Ishikawa (cell line): ENCODE data around the gene MYO7A.

Experiments
- CREB1 ChIP-seq: IDR thresholded peaks from 2 replicates; pipeline ENCODE4 v1.6.1; 2012; ENCODE audit warnings: low read depth
- EP300 ChIP-seq: IDR thresholded peaks from 2 replicates; pipeline ENCODE4 v1.6.1; 2012; ENCODE audit warnings: borderline replicate concordance
- YY1 ChIP-seq: IDR thresholded peaks from 2 replicates; pipeline ENCODE4 v1.6.1; 2012; ENCODE audit warnings: low read depth
- TF ChIP-seq, protein P1 (sequence below): IDR thresholded peaks from 2 replicates; pipeline ENCODE4 v1.6.1; 2012
- TF ChIP-seq, protein P2 (sequence below): IDR thresholded peaks from 2 replicates; pipeline ENCODE4 v1.6.1; 2012; ENCODE audit warnings: low read depth, mild to moderate bottlenecking

DNA sequence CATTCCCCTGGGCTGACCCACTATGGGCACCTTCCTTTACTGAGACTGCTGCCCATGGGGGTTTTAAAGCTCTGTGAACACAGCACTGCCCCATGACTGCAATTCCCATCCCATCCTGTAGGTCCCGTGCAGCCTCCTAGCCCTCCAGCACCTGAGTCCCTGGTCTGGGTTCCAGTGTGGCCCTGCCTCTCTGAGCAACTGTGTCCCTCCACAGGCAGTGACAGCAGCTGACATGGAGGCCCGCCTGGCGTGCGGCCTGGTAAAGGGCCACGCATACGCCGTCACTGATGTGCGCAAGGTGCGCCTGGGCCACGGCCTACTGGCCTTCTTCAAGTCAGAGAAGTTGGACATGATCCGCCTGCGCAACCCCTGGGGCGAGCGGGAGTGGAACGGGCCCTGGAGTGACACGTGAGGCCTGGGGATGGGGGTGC is 12.8 kb upstream of the MYO7A start:
- TF ChIP-seq, protein P1, sequence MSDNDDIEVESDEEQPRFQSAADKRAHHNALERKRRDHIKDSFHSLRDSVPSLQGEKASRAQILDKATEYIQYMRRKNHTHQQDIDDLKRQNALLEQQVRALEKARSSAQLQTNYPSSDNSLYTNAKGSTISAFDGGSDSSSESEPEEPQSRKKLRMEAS, result no peak
- TF ChIP-seq CREB1 (no peak), YY1 (no peak), EP300 (no peak)
- TF ChIP-seq, protein P2, sequence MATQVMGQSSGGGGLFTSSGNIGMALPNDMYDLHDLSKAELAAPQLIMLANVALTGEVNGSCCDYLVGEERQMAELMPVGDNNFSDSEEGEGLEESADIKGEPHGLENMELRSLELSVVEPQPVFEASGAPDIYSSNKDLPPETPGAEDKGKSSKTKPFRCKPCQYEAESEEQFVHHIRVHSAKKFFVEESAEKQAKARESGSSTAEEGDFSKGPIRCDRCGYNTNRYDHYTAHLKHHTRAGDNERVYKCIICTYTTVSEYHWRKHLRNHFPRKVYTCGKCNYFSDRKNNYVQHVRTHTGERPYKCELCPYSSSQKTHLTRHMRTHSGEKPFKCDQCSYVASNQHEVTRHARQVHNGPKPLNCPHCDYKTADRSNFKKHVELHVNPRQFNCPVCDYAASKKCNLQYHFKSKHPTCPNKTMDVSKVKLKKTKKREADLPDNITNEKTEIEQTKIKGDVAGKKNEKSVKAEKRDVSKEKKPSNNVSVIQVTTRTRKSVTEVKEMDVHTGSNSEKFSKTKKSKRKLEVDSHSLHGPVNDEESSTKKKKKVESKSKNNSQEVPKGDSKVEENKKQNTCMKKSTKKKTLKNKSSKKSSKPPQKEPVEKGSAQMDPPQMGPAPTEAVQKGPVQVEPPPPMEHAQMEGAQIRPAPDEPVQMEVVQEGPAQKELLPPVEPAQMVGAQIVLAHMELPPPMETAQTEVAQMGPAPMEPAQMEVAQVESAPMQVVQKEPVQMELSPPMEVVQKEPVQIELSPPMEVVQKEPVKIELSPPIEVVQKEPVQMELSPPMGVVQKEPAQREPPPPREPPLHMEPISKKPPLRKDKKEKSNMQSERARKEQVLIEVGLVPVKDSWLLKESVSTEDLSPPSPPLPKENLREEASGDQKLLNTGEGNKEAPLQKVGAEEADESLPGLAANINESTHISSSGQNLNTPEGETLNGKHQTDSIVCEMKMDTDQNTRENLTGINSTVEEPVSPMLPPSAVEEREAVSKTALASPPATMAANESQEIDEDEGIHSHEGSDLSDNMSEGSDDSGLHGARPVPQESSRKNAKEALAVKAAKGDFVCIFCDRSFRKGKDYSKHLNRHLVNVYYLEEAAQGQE, result no peak
